Fibroblast of lung (primary cell): ENCODE results near the gene S100B.

ENCODE experiments used
- EZH2 ChIP-seq: IDR thresholded peaks from 2 replicates; pipeline ENCODE4 v1.5.1; 2012; ENCODE audit warnings: low read length, control low read depth, mild to moderate bottlenecking; ENCODE audit errors: missing control alignments
- TF ChIP-seq, protein P1 (sequence below), 2 donors: IDR thresholded peaks in 1 of 2; conservative IDR thresholded peaks in 1 of 2; 1 replicate in 1 of 2; 2 replicates in 1 of 2; pipeline ENCODE4 v1.5.1; 2011 to 2012; ENCODE audit warnings: low read length in 2 of 2, control low read depth in 1 of 2, inconsistent platforms in 1 of 2, low read depth in 1 of 2, mild to moderate bottlenecking in 1 of 2

DNA sequence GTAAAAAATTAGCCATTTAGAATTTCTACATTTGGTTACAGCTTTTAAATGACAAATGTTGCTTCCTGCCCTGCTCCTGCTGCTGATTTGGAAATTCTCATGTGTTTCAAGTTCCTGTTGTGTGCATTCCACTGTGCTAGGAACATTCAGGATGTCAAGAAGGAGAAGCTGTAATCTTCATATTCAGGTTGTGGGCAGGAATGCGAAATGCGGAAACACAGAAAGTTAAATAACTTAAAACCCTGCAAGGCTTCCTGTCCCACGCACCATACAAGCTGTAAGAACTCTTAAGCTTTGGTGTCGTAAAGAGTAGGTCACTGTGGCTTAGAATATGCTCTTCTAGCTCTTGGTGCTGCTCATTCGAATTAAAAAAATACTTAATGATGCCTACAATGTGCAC, 52.6 kb downstream of the S100B start:
- TF ChIP-seq EZH2, result no peak
- TF ChIP-seq, protein P1, sequence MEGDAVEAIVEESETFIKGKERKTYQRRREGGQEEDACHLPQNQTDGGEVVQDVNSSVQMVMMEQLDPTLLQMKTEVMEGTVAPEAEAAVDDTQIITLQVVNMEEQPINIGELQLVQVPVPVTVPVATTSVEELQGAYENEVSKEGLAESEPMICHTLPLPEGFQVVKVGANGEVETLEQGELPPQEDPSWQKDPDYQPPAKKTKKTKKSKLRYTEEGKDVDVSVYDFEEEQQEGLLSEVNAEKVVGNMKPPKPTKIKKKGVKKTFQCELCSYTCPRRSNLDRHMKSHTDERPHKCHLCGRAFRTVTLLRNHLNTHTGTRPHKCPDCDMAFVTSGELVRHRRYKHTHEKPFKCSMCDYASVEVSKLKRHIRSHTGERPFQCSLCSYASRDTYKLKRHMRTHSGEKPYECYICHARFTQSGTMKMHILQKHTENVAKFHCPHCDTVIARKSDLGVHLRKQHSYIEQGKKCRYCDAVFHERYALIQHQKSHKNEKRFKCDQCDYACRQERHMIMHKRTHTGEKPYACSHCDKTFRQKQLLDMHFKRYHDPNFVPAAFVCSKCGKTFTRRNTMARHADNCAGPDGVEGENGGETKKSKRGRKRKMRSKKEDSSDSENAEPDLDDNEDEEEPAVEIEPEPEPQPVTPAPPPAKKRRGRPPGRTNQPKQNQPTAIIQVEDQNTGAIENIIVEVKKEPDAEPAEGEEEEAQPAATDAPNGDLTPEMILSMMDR (conservative IDR thresholded peaks at IDR 0.05 in 1 of 2, IDR thresholded peaks at IDR 0.05 in 1 of 2; ENCODE audit: low read depth in 1 of 2, low read length in 2 of 2), result no peak
